GM19351 (cell line): ENCODE measurements around the gene EVC2.
"Not testable (repeated sequence)": the region's sequence is repeated elsewhere in the genome, so short reads cannot be mapped to it uniquely, and the experiment has no call there.

ENCODE experiments used
- ATAC-seq: cut with Tn5 transposase; IDR thresholded peaks from one replicate; pipeline ENCODE4 v1.9.1; 2021; ENCODE audit warnings: mild to moderate bottlenecking, moderate library complexity; ENCODE audit not compliant: unreplicated experiment

Gene EVC2

DNA sequence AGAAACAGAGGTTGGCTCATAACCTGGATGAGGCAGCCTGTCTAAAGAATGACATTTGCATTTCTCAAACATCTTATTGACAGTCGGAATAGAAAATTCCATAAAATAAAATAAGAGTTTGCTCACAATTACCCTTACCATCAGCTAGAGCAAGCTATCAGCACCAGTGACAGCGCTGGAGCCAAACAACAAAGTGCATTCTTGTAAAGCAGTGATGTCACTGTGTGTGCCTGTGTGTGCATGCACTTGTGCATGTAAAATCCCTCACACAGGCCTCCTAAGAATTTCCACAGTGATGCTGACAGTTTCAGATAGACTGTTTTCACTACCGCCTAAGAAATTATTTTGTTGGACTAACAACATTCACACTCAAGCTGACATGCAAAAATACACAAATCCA, 77.6 kb downstream of the EVC2 start:
- ATAC-seq = no peak

DNA sequence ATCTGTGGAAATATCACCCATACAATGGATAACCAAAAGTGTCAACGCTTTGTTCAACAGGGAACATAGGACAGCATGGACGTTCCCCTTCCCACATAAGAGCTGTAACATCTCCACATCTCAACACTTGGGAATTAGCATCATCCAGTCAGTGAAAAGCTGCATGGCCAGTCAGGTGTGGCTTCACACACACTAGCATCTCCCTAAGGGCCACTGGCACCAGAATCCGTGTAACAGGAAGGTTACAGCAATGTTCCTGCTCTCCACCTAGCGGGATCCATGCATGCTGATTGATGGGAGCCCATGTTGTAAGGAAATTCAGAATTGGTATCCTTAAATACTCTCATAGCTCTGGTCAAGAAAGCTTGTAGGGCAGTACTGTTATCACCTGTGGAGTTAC, 78.8 kb downstream of the EVC2 start:
- no peak for ATAC-seq

DNA sequence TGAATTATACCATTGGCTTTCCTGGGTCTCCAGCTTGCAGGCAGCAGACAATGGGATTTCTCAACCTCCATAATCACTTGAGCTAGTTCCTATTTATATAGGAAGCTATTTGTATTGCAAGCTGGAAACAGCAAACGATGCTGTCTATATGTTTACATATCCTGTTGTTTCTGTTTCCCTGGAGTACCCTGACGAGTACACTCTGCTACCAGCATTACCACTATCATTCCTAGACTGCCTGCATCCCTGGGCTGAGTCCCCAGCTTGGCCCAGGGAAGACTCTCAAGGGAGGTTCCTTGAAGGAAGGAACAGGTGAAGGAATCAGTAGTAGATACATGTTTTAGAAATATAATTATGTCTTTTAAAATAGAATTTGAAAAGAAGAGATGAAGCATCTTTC, 81.4 kb downstream of the EVC2 start:
- ATAC-seq = no peak

DNA sequence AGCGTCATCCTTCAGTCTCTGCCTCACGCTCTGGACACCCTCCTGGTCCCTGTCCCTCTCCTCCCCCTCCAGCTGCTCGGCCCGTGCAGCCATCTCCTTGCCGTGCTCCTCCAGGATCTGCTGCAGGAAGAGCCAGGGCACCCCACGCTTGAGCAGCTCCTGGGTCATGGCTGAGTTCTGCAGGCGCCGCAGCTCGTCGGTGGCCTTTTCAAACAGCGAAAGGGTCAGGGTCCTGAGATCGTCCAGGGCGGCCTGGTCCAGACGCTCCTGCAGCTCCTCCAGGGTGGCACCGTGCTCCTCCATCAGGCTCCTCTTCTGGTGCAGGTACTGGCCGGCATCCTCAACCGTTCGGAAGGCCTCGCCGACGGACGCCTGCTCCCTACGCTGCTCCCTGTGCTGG, 85.8 kb downstream of the EVC2 start:
- ATAC-seq = no peak

DNA sequence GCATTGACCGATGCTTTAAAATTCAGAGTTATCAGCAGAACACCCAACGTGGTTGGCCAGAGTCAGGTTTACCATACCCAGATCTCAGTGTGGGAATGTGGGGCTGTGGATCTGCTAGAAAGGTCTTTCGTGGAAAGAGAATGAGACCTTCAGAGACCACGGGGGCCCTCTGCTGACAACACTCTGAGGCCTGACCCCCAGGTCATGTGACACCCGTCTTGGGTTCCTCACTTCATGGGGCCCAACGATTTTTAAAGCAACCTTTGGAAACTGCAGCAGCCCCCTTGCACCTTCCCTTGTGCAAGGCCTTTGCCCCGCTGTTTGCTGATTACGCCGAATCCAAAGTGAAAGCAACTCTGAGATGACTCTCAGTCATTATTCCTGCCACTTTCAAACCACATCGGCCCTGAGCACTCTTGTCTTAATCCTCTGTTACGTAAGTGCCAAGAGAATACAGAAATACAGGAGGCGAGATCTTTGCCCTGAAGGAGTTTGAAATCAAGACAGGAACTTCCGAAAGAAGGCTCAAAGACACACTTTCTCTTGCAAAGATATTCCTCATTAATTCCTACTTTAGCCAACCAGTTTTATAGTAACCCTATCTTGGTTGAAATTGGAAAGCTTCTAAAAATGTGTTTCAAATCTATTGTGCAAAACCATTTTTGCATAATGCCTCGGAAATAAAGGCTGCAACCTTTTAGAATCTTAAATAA, 88.3 kb downstream of the EVC2 start:
- ATAC-seq = no peak

DNA sequence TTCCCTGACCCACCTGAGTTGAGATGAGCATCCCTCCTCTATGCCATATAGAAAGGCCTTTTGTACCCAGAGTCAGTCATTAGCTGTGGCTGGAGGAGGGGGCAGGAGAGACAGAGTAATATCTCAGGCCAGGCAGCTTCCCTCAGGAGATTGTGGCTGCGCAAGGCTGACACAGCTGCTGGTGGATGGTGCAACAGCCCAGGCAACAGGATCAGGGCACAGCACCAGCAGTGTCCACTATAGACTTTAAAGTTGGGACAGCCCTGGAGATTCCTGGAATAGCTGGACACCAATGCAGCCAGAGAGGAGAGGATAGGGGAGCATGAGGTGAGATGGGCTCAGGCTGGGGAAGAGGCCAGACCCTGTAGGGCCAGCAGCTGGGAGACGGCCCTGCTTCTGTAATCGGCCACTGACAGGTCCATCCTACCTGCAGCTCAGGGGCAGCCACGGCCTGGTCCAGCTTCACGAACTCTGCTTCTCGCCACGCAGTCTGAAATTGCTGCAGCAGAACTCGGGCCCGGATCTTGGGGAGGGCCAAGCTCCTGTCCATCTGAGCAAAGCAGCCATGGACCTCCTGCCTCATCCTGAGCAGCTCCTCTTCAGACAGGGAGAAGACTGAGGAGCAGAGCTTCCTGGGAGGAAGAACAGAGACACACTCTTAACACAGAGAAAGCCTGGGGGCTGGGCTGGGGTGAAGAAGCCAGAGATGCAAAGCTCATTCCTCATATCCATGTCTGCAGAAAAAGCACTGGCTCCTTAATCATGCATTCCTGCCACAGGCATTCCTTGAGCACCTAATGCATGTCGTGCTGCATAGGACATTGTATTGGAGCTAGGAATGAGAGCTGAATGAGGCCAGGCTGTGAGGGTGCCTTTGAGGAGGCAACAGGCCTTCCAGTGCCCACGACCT, 90.1 kb downstream of the EVC2 start:
- ATAC-seq = no peak

DNA sequence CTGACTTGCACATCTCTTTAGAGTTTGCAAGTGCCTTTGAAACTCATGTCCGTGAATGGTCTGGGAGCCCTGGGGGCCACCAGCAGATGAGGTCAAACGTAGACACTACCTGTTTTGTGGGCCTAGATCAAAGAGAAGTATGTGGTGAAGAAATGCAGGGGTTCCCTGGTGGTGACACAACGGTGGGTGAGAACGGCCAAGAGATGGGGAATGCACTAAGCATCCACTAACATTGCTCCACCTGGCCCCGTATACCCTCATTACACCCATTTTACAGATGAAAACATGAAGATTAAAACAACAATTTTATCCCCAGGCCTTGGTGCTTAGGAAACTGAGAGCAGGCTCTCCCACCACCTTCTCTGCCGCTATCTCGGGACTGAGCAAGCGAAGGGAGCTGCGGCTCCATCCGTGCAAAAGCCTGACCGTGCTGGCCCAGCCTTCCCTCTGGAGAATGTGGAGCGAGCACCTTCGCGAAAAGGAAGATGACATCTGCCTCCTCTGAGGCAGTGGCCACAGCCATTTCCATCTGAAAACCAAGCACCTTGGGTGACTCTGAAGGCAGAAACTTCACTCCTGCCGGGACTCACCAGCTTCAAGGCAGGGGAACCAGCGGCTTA, 91.9 kb downstream of the EVC2 start:
- no peak for ATAC-seq

DNA sequence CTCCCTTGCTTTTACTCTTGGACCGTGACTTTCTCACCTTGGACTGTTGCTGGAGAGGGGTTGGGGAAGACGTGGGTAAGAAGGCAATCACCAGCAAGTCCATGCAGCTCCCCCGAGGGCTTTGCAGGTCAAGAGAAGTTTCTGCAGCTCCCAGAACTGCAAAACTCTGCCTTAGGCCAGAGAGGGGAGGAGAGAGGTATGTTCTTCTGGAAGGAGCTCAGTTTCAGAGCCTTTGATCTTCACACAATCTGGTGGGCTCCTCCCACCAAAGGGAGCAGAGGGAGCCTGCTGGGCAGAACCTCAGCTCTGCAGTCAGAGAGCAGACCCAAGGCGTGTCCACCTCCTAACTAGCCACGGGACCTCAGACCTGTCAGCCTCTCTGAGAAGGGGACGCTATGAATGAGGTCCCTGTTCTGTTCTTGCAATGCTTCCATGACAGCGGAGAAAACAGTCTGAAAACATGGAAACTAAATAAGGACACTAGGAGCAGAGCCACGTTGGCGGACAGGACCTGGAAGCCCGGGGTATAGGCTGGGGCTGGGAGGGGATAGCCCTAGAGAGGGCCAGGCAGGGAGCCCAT, 92.8 kb downstream of the EVC2 start:
- no peak for ATAC-seq

DNA sequence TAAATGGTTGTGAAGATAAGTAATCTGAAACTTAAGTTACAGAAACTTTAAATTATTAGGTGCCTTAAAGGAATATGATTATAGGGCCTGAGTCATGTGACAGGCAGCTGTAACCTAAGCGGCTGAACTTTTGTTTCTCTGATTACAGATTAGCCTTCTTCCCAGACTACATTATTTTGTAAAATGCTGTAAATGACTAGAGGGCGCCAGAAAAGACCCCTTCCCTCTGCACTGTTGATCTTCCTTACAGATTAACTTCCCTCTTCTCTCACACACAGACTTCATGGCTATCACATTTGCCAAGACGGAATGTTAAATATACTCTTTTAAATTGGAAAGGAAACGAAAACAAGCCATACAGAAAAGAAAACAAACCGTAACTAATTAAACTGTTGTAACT, 96.6 kb downstream of the EVC2 start:
- no peak for ATAC-seq

DNA sequence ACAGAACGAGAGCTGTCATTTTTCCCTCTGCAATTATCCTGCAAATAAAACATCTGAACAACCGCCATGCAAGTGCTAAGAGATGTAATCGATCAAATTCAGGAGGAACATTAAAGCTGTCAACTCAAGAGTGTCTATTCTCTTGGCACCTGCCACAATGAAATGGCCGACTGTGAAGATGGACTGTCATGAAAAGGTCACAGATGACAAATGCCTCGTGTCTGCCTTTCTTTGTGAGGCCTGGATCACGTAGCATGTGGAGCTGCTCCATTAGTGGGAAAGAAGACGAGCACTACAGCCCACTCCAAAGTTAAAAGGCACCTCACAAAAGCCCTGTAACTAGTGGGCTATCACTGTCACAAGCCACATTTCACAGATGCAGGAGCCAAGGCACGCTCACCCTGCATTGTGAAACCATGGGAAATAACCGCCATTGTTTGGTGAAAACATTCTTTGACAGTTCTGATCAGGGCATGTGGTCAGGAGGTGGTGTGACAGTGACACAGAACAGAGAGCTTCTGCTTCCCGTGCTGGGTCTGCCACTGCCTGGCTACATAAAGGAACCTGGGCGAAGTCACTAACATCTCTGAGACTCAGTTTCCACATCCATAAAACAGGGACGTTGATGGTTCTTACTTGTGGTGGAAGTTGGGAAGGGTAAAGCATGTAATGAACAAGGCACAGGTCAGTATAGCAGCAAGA, 98.9 kb downstream of the EVC2 start:
- ATAC-seq = no peak

DNA sequence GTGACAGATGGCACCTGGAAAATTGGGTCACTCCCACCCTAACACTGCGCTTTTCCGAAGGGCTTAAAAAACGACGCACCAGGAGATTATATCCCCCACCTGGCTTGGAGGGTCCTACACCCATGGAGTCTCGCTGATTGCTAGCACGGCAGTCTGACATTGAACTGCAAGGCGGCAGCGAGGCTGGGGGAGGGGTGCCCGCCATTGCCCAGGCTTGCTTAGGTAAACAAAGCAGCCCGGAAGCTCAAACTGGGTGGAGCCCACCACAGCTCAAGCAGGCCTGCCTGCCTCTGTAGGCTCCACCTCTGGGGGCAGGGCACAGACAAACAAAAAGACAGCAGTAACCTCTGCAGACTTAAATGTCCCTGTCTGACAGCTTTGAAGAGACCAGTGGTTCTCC, 114.5 kb downstream of the EVC2 start:
- not testable (repeated sequence) for ATAC-seq

DNA sequence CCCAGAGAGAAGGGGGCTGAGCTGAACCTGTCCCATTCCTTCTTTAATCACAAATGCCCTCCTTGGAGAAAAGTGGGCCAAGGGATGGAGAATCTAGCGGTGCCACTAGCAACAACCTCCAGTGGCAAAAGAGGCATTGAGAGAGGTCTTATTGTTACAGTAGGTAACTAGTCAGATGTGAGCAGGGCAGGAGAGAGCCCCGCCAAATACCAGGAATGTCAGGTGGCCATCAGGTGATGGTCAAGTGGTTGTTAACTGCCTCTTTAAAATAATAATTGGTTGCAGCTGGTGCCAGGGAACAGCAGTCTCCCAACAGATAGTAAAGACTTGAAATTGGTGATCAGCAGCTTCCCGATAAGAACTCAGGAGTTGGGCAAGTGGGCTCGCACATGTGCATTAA, 116.1 kb downstream of the EVC2 start:
- ATAC-seq = no peak

DNA sequence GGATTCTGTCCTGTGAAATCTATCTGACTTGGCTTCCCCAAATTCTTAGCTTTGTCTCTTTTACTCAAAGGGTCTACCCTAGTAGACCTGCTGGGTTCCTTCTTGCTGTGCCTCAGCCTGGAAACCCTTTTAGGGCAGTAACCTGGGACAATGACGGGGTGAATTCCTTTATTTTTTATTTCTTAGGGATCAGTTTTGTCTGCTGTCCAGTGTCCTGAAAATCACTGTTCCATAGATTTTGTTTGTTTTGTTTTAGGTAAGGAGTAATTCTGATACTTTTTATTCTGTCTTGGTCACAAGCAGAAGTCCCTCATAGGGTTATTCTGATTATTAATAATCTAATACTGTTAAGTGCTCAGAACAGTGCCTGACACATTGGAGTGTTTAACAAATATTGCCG, 118.9 kb downstream of the EVC2 start:
- no peak for ATAC-seq

DNA sequence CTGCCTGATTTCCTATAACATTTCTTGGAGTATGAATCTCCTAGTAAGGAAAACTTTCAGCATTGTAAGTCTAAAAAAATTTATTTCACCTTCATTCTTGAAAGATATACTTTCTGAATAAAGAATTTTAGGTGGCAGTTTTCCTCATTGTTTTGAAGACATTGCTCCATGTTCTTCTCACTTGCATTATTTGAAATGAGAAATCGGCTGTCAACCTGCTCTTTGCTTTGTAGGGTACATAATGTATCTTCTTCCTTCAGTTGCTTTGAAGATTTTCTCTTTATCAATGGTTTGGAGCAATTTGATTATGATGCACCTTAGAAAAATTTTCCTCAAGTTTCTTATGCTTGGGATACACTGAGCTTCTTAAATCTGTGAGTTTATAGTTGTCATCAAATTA, 120.3 kb downstream of the EVC2 start:
- no peak for ATAC-seq

DNA sequence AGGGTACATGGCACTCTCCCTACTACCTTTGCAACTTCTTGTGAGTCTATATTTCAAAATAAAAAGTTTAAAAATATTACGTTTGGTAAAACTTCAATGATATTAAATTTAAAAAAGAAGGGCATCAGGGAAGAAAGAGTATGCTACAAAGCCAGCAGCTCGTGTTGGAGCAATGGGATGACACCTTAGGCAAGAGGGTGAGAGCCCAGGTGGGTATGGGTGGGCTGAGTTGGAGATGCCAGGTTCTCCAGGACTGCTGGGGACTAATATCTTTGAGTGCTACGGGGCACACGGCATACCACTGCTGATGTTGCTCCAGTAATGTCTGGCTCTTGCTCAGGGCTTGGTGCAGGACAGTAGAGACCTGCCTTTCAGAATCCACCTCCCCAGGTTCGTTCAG, 132.4 kb downstream of the EVC2 start:
- no peak for ATAC-seq

DNA sequence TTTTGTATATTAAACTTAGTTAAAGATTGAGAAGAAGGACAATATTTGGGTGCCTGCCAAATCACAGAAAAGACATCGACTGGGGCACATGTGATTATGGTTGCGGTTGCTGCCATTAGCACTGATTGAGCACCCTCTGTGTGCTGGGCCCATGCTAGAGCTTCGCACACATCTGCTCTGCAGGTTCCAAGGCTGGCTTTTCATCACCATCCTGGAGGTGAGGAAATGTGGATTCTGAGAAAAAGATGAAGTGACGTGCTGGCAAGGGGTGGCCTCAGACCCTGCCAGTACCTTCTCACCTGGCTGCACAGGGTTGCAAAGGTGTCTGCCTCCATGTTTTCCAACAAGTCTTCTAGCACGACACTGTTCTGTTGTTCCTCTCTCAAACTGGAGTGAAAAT, 134.0 kb downstream of the EVC2 start:
- no peak for ATAC-seq

DNA sequence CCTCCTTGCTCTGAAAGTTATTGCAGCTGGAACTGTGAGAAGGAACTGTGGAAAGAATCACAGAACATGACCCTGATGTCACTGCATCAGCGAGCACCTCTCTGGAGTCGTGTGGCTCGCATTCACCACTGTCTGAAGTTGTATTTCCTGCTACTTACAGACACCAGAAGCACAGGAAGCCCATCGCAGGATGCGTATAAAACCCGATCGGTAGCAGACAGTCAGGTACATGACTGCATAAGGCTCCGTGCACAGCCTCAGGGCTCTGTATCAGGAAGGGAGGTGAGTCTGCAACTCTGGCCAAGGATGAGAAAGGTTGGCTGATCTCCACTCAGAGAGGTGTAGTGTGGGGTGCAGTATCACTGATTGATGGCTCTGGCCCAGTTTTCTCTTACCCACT, 134.4 kb downstream of the EVC2 start:
- ATAC-seq = no peak

DNA sequence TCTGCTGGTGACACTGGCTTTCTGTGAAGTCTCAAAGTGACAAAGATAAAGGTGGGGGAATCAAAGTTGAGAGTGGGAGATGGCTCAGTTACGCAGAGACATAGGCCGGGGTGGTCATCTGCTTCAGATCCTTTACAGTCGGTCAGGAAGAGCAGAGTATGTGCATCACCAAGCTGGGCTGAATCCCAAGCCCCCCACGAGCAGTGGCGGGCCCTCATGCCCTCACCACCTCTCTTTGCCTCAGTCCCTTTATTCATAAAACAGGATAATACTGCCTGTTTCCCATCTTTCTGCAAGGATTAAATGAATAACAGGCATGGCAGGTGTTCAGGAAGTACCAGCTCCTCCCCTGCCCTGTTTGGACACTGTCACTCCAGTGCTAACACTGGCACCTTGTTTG, 135.6 kb downstream of the EVC2 start:
- ATAC-seq = no peak

DNA sequence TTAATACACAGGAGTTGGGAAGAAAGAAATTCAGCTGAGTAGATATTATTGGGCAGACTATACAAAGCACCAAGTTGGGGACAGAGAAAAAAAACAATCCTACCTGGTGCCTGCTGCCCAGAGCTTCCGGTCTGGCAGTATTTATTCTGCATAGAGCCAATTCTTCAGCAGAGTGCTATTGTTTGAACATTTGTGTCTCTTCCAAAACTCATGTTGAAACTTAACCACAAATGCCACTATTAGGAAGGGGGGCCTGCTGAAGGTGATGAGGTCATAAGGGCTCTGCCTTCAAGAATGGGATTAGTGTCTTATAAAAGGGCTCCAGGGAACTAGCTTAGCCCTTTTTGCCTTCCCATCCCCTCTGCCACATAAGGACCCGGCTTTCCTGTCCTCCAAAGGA, 136.2 kb downstream of the EVC2 start:
- ATAC-seq = no peak

DNA sequence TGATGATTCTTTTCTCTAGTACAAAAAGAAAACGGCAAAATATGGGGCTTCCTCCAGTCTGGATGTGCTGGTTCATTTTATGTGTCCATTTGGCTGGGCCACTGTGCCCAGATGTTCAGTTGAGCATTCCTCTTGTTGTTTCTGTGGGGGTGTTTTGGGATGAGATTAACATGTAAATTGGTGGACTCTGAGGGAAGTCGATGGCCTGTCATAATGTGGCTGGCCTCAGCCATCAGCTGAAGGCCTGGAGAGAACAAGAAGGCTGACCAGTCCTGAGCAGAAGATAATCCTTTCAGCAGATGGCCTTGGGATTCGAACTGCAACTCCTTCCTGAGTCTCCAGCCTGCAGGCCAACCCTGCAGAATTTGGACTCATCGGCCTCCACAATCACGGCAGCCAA, 136.7 kb downstream of the EVC2 start:
- ATAC-seq = no peak

DNA sequence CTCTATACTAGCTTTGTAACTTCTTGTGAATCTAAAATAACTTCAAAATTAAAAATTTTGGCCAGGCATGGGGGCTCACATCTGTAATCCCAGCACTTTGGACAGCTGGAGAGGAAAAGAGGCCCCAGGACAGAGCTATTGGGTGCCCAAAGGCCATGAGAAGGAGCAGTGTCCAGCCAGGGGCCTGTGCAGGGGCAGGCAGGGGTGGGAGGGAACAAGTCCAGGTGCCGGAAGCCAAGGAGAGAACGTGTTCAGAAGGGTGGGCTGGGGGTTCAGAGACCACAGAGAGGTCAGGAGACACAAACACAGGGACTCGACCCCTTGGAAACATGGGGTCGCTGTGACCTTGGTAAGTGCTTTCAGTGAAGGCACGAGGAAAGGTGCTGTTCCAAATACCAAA, 138.9 kb downstream of the EVC2 start:
- ATAC-seq = no peak
